ENCODE data around the gene SSX4B.
"Not testable (repeated sequence)": the region's sequence is repeated elsewhere in the genome, so short reads cannot be mapped to it uniquely, and the experiment has no call there.

Gene SSX4B, protein sequence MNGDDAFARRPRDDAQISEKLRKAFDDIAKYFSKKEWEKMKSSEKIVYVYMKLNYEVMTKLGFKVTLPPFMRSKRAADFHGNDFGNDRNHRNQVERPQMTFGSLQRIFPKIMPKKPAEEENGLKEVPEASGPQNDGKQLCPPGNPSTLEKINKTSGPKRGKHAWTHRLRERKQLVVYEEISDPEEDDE

GRCh38 chrX:48411860-48412259, at the start of gene SSX4B:
SSX4B (minus strand) TSS chrX:48411960; CDS start chrX:48411372, 588 bp downstream.
- not testable (repeated sequence) for DNase-seq

- DNase-seq: no peak
Observed at GRCh38 chrX:48460606-48461005, 48.8 kb upstream of the SSX4B start.

DNA sequence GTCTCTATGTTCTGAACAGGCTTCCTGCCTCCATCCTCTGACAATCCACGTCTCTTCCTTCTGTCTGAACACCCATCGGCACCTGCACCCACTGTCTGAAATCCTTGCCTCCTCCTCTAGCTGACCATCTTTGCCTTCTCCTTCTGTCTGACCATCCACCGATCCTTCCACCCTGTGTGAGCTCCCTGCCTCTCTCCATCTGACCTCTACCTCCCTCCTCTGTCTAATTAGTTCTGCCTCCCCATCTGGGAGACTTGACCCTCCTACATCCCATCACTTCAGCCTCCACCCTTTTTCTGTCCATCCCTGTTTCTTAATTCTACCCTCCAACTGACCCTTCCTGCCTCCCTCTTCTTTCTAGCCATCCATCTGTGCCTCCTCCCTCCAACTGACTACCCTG, 48.3 kb upstream of the SSX4B start:
- no peak for DNase-seq

- no peak for DNase-seq
Observed at GRCh38 chrX:48459483-48459882, 47.7 kb upstream of the SSX4B start.

- no peak for DNase-seq
Observed at GRCh38 chrX:48458711-48459110, 47.0 kb upstream of the SSX4B start.

GRCh38 chrX:48456628-48457331, 45.0 kb upstream of the SSX4B start:
- no peak for DNase-seq

DNA sequence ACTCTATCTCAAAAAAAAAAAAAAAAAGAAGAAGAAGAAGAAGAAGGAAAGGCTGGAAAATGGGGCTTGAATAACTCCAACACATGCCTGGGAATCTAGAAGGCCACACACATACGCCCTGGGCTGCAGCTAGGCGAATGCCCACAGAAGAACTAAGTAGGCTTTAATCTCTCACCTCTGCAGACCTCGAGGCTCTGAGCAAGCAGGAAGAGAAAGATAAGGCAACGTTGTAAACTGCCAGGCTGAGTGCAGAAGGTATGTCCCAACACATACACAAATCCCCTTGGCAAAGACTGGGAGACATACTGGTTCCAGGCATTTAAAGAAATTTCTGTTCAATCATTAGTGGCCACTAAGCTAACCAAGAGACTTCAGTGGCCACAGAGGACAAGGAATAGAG, 39.9 kb upstream of the SSX4B start:
- DNase-seq: no peak

- DNase-seq: no peak
Observed at GRCh38 chrX:48450076-48450475, 38.3 kb upstream of the SSX4B start.

DNA sequence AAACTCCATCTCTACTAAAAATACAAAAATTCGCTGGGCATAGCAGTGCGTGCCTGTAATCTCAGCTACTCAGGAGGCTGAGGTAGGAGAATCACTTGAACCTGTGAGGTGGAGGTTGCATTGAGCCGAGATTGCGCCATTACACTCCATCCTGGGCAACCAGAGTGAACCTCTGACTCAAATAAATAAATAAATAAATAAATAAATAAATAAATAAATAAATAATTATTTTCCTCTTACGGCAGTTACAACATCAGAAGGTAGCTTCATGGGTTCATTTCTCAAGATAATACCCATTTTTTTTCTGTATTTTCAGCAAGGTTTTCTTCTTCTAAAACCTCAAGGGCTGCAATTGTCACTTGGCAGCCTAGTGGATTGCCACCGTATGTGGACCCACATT, 35.4 kb upstream of the SSX4B start:
- not testable (repeated sequence) for DNase-seq

DNA sequence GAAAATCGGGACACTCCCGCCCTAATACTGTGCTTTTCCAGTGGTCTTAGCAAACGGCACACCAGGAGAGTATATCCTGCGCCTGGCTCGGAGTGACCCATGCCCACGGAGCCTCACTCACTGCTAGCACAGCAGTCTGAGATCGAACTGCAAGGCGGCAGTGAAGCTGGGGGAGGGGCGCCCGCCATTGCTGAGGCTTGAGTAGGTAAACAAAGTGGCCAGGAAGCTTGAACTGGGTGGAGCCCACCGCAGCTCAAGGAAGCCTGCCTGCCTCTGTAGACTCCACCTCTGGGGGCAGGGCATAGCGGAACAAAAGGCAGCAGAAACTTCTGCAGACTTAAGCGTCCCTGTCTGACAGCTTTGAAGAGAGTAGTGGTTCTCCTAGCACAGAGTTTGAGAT, 22.0 kb upstream of the SSX4B start:
- not testable (repeated sequence) for DNase-seq

DNA sequence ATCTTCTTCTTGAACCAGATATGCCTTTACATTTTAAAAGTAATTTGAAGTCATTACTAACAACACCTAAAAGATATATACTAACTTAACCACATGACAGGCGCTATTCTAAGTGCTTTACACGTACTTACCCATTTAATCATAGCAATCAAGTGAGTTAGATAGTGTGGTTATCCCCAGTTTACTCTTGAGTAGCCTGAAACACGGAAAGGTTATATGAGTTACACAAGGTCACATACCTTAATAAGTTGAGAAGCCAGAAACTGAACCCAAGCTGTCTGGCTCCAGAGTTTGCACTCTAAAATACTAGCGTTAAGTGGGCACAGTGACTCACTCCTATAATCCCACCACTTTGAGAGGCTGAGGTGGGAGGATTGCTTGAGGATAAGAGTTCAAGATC, 18.4 kb upstream of the SSX4B start:
- not testable (repeated sequence) for DNase-seq

DNA sequence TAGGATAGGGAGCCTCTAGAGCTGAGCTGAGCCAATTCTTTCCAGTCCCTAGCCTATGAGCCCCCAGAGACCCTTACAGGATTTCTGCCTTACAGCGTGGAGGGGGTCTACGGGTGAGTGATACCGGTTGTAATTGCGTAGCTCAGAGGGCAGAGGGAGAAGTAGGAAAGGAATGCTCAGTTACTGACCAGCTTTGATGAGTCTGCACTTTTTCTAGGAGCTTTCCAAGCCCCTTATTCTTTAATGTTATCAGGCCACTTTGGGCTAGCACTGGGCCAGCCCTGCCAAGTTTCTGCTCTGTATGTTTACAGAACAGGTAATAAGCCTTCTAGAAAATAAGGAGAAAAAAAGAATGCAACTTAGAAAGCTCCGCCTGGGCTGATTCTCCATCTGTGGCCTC, 17.8 kb upstream of the SSX4B start:
- not testable (repeated sequence) for DNase-seq

GRCh38 chrX:48427027-48427716, 15.4 kb upstream of the SSX4B start:
- not testable (repeated sequence) for DNase-seq

DNA sequence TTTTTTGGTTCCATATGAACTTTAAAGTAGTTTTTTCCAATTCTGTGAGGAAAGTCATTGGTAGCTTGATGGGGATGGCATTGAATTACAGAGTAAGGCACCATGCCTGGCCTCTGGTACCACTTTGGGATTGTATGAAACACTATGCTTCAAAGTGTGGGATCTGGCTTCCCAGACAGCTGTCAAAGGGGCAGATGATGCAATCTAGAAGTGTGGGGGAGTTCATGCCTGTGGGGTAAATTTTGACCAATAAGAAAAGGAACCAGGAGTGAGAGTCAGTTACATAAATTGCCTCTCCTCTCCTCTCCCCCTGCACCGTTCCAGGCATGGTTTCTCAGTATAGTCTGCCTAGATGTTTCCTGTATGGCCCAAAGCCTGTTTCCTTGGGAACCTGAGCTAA, 13.9 kb downstream of the SSX4B start:
- DNase-seq: not testable (repeated sequence)

- DNase-seq: not testable (repeated sequence)
Observed at GRCh38 chrX:48396931-48397330, 14.8 kb downstream of the SSX4B start.

- DNase-seq: not testable (repeated sequence)
Observed at GRCh38 chrX:48383239-48383638, 28.5 kb downstream of the SSX4B start, which contains the start of gene SSX4. SSX4 (plus strand) TSS chrX:48383539; CDS start chrX:48384054, 515 bp downstream.

- not testable (repeated sequence) for DNase-seq
Observed at GRCh38 chrX:48370408-48370807, 41.4 kb downstream of the SSX4B start.

GRCh38 chrX:48367717-48368408, 43.9 kb downstream of the SSX4B start:
- DNase-seq: not testable (repeated sequence)

DNA sequence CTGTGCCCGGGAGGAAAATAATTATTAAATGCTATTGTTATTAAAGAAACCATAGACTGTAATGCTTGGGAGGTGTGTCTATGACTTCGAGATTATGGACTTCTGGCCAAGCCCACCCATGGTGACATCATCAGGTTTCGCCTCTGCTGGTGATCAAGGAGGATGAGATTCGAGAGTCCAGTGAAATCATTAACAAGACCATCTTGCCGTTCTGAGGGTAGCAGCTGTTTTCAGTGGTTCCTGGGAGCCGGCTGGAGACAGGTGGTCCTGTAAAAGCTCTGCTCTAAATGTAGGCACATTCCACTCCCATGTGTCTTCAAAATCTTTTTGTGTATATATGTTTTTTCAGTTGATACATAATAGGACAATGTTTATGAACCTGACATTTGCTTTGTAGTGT, 52.5 kb downstream of the SSX4B start:
- DNase-seq: not testable (repeated sequence)

DNA sequence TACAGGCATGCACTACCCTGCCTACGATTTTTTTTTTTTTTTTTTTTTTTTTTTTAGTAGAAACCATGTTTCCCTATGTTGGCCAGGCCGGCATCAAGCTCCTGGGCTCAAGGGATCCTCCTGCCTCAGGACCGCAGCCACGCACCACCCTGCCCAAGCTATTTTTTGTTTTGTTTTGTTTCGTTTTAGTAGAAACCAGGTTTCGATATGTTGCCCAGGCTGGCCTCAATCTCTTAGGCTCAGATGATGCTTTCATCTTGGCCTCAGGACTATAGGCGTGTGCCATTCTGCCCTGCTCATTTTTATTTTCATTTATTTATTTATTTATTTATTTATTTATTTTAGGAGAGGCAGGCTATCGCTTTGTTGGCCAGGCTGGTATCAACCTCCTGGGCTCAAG, 54.1 kb downstream of the SSX4B start:
- DNase-seq: no peak

- not testable (repeated sequence) for DNase-seq
Observed at GRCh38 chrX:48356315-48357094, 55.3 kb downstream of the SSX4B start, which contains the start of gene SSX3. SSX3 (minus strand) TSS chrX:48356703; CDS start chrX:48355249, 1,454 bp downstream.

All from SHP77 treated with DMSO at 0.1 percent for 48 hours (cell line).